Osteocyte (in vitro differentiated cells): ENCODE measurements around the gene NISCH. TPM values are rescaled to one million over a fixed set of nuclear protein-coding genes. Genes with fewer than 3 reads are reported as not detected.

Source experiments
- DNase-seq: peaks from one replicate; pipeline ENCODE4 v3.0.0; 2021; ENCODE audit warnings: mixed read lengths; ENCODE audit not compliant: unreplicated experiment; ENCODE audit errors: extremely low spot score
- H3K27ac Mint-ChIP-seq: one replicate; pipeline ENCODE4 v1.8.0; 2021; ENCODE audit warnings: mild to moderate bottlenecking, mixed read lengths; ENCODE audit not compliant: unreplicated experiment
- H3K27me3 Mint-ChIP-seq: one replicate; pipeline ENCODE4 v1.8.0; 2021; ENCODE audit warnings: mixed read lengths; ENCODE audit not compliant: unreplicated experiment
- H3K36me3 Mint-ChIP-seq: one replicate; pipeline ENCODE4 v1.8.0; 2021; ENCODE audit warnings: mixed read lengths; ENCODE audit not compliant: unreplicated experiment
- H3K4me1 Mint-ChIP-seq: one replicate; pipeline ENCODE4 v1.8.0; 2021; ENCODE audit warnings: mixed read lengths; ENCODE audit not compliant: unreplicated experiment
- H3K4me3 Mint-ChIP-seq: one replicate; pipeline ENCODE4 v1.8.0; 2021; ENCODE audit warnings: mild to moderate bottlenecking, moderate library complexity, mixed read lengths; ENCODE audit not compliant: unreplicated experiment
- H3K9me3 Mint-ChIP-seq: one replicate; pipeline ENCODE4 v1.8.0; 2021; ENCODE audit warnings: mixed read lengths; ENCODE audit not compliant: unreplicated experiment
- CTCF ChIP-seq: fragments of 200-600 bp; sonication (generic); IDR thresholded peaks from 2 replicates; pipeline ENCODE4 v1.5.0; 2021; ENCODE audit warnings: antibody characterized with exemption, mild to moderate bottlenecking, moderate library complexity
- total RNA-seq: library from RNA; stranded (reverse); gene quantifications from 2 replicates; pipeline ENCODE4 v1.2.1, GENCODE V29; 2021

NISCH gene
- total RNA-seq, 1 donor from 2014 or later: 138 TPM

DNA sequence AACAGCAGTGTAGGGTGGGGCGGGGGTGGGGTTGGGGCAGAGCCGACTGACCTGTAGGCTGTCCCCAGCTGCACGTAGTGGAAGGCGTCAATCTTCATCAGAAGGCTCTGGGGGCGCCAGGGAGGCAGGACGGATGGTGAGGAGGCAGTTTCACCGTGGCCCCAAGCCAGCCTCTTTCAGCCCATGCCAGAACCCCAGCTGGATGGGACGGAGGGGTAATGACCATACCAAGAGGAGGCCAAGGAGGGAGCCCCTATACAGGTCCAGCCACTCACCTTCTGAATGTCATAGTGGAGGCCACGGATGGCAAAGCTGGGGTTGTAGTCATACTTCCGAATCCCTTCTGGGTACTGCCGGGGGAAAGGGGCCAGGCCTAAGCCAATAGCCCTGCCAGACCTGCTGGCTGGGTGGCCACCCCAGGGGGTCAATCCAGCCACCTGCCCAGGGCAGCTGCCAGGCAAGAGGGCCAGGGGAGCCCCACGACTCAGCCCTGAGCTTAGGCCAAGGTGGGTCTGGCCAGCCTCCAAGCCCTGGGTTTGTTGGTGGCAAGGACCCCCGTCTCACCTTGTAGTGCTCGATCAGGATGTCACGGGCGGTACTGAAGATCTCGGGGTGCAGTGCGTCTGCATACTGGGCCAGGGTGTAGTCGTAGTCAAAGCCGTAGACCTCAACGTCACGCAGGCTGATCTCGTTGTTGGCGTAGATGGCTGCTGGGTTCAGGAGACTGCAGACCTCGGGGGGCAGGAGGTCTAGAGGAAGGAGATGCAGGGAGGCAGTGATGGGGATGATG is 73.4 kb downstream of the NISCH start:
- Mint-ChIP-seq H3K36me3 (peaks cover 20% of the 10 kb centered on the region), H3K4me3 (no peak overlapping the region), H3K4me1 (peaks cover 13% of the 10 kb centered on the region), H3K27me3 (no peaks in the 10 kb centered on the region), H3K27ac (no peak overlapping the region), H3K9me3 (no peaks in the 10 kb centered on the region)
- no peak for DNase-seq
- no peak for TF ChIP-seq CTCF

GRCh38 chr3:52529376-52530333 is 74.3 kb downstream of the NISCH start:
- H3K4me3 Mint-ChIP-seq: no peak overlapping the region
- H3K4me1 Mint-ChIP-seq: peaks cover 16% of the 10 kb centered on the region
- TF ChIP-seq CTCF: no peak
- no peaks in the 10 kb centered on the region for H3K27me3 Mint-ChIP-seq
- H3K36me3 Mint-ChIP-seq: peaks cover 13% of the 10 kb centered on the region
- no peak overlapping the region for H3K27ac Mint-ChIP-seq
- H3K9me3 Mint-ChIP-seq: no peaks in the 10 kb centered on the region
- DNase-seq: no peak

DNA sequence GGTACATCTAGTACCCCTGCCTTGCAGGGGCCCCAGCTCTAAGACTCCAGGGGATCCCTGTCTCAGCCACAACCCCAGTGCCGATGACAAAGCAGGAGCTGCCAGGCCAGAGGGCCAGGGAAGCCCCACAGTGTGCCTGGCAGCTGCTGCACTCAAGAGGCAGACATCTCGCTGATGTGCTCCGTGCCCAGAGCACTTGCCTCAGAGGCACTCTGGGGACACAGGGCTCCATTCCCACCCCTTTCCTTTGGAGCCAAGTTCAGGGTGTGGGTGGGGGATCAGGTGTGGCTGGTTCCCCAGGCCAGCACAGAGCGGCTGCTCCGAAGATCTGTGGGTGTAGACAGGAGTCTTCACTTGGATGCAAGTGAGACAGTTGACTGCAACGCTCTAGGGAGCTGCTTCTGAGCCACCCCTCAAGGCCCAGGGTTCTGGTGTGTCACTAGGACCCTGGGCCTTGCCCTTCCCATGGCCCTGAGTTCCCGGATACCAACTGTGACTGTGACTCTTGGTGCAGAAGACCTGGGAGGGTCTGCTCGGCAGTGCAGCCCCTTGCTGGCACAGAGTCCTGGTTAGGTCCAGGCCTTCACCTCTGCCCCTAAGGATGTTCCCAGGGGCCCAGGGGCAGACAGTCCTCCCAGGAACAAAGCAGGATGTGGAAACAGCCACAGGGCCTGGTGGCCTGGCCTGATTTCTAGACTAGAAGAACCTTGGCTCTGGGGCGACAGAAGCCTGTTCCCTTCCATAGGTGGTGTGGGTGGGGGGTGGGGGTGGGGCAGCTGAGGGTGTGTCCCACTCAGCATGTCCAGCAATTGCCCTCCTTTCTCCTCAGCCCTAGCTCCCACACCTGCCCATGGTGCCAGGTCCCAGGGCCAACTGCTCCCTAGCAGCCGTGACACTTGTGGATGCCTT is 75.8 kb downstream of the NISCH start:
- Mint-ChIP-seq H3K36me3 (peaks cover 13% of the 10 kb centered on the region), H3K27me3 (no peaks in the 10 kb centered on the region), H3K9me3 (no peaks in the 10 kb centered on the region), H3K4me3 (no peak overlapping the region), H3K27ac (no peak overlapping the region), H3K4me1 (peaks cover 26% of the 10 kb centered on the region)
- no peak for TF ChIP-seq CTCF
- peak; percentile 59 for DNase-seq

DNA sequence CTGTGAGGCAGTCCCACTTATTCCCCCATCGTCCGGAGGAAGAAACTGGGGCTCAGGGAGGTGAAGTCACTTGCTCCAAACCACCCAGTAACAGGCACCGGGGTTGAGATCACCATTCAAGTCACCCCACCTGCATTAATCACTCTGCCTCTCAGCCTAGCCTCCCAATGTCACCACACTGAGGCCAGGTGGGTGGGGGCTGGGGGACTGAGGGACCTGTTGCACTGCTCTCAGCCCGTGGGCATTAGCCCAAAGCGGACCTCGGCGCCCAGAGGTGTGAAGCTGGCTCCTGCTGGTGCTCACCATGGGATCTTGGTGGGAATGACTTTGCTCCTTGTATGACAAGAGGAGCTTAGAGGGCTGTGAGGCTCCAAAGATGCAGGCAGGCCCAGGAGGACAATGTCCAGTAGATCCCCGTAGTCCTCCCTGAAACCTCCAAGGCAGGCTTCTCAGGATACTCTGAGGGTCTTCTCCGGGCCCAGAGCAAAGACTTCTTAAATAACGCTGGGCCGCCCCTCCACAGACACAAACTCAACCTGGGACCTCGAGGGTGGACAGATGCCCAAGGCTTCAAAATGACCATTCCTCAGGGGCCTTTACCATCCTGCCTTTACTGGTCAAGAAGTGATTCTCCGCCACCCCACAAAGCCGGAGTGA is 76.6 kb downstream of the NISCH start:
- Mint-ChIP-seq H3K4me3 (peak overlapping the region; percentile 81), H3K36me3 (peaks cover 15% of the 10 kb centered on the region), H3K9me3 (no peaks in the 10 kb centered on the region), H3K27me3 (no peaks in the 10 kb centered on the region), H3K4me1 (peaks cover 26% of the 10 kb centered on the region), H3K27ac (peak overlapping the region; percentile 75)
- no peak for TF ChIP-seq CTCF
- peak; percentile 80 for DNase-seq
